ENCODE data around the gene A3GALT2. TPM values are rescaled to one million over a fixed set of nuclear protein-coding genes. Genes with fewer than 3 reads are reported as not detected.

Gene A3GALT2
- total and polyA plus RNA-seq, 4 donors: not detected

GRCh38 chr1:33269621-33270020, 51.3 kb downstream of the A3GALT2 start:
- Histone ChIP-seq H3K9ac (ENCODE audit: low read depth in 1 of 2, low read length in 2 of 2) (no peak overlapping the region), H3K4me1 (ENCODE audit: control insufficient read depth in 4 of 4, insufficient read depth in 4 of 4, low read length in 3 of 4) (peaks cover 0 to 4% (median 0%) of the 10 kb centered on the region in 4 donors), H3K36me3 (ENCODE audit: control insufficient read depth in 4 of 4, insufficient read depth in 3 of 4, low read depth in 1 of 4, low read length in 3 of 4) (peaks cover 0 to 3% (median 0%) of the 10 kb centered on the region in 4 donors), H3K27me3 (ENCODE audit: control insufficient read depth in 4 of 4, insufficient read depth in 4 of 4, low read length in 3 of 4) (no peaks in the 10 kb centered on the region), H3K9me3 (ENCODE audit: control insufficient read depth in 4 of 4, low read length in 3 of 4) (no peaks in the 10 kb centered on the region), H3K4me3 (ENCODE audit: low read depth in 1 of 3, low read length in 3 of 3) (no peak overlapping the region), H3K27ac (ENCODE audit: low read depth in 1 of 2, low read length in 2 of 2) (no peak overlapping the region)
- TF ChIP-seq TAF1 (conservative IDR thresholded peaks at IDR 0.05) (no peak), HNF4A (conservative IDR thresholded peaks at IDR 0.05) (no peak), JUND (IDR thresholded peaks at IDR 0.05) (no peak)
- DNase-seq (ENCODE audit: low spot score): no peak
- WGBS: 77% methylated on average over 5 of the region's 5 CpGs

GRCh38 chr1:33268927-33269610, 51.8 kb downstream of the A3GALT2 start:
- Histone ChIP-seq H3K27me3 (ENCODE audit: control insufficient read depth in 4 of 4, insufficient read depth in 4 of 4, low read length in 3 of 4) (no peaks in the 10 kb centered on the region), H3K4me3 (ENCODE audit: low read depth in 1 of 3, low read length in 3 of 3) (no peak overlapping the region), H3K27ac (ENCODE audit: low read depth in 1 of 2, low read length in 2 of 2) (no peak overlapping the region), H3K9ac (ENCODE audit: low read depth in 1 of 2, low read length in 2 of 2) (no peak overlapping the region), H3K36me3 (ENCODE audit: control insufficient read depth in 4 of 4, insufficient read depth in 3 of 4, low read depth in 1 of 4, low read length in 3 of 4) (peaks cover 0 to 3% (median 0%) of the 10 kb centered on the region in 4 donors), H3K4me1 (ENCODE audit: control insufficient read depth in 4 of 4, insufficient read depth in 4 of 4, low read length in 3 of 4) (peaks cover 0 to 4% (median under 1%) of the 10 kb centered on the region in 4 donors), H3K9me3 (ENCODE audit: control insufficient read depth in 4 of 4, low read length in 3 of 4) (no peaks in the 10 kb centered on the region)
- DNase-seq (ENCODE audit: low spot score): no peak
- no peak for TF ChIP-seq ATF3 (IDR thresholded peaks at IDR 0.05)
- TF ChIP-seq JUND (IDR thresholded peaks at IDR 0.05): no peak
- TF ChIP-seq RAD21 (IDR thresholded peaks at IDR 0.05): no peak
- no peak for TF ChIP-seq FOXA2 (IDR thresholded peaks at IDR 0.05)
- TF ChIP-seq NR2F2 (IDR thresholded peaks at IDR 0.05): no peak
- TF ChIP-seq EGR1 (IDR thresholded peaks at IDR 0.05; ENCODE audit: low read depth in 2 of 2): no peak
- TF ChIP-seq CTCF (IDR thresholded peaks at IDR 0.05; ENCODE audit: low read depth, low read length, missing input control): no peak
- no peak for TF ChIP-seq ZBTB33 (IDR thresholded peaks at IDR 0.05)
- 94% methylated on average over 5 of the region's 5 CpGs for WGBS

- no peak overlapping the region for H3K27ac ChIP-seq (ENCODE audit: low read depth in 1 of 2, low read length in 2 of 2)
- H3K9me3 ChIP-seq (ENCODE audit: control insufficient read depth in 4 of 4, low read length in 3 of 4): no peaks in the 10 kb centered on the region
- no peak overlapping the region for H3K4me3 ChIP-seq (ENCODE audit: low read depth in 1 of 3, low read length in 3 of 3)
- DNase-seq (ENCODE audit: low spot score): no peak
- H3K36me3 ChIP-seq (ENCODE audit: control insufficient read depth in 4 of 4, insufficient read depth in 3 of 4, low read depth in 1 of 4, low read length in 3 of 4): peaks cover 0 to 3% (median 0%) of the 10 kb centered on the region in 4 donors
- H3K4me1 ChIP-seq (ENCODE audit: control insufficient read depth in 4 of 4, insufficient read depth in 4 of 4, low read length in 3 of 4): peaks cover 0 to 4% (median 1%) of the 10 kb centered on the region in 4 donors
- 91% methylated on average over 2 of the region's 2 CpGs for WGBS
- no peak overlapping the region for H3K9ac ChIP-seq (ENCODE audit: low read depth in 1 of 2, low read length in 2 of 2)
- H3K27me3 ChIP-seq (ENCODE audit: control insufficient read depth in 4 of 4, insufficient read depth in 4 of 4, low read length in 3 of 4): no peaks in the 10 kb centered on the region
- TF ChIP-seq JUND (IDR thresholded peaks at IDR 0.05): no peak
- no peak for TF ChIP-seq CTCF (IDR thresholded peaks at IDR 0.05; ENCODE audit: low read depth, low read length, missing input control)
- TF ChIP-seq ZBTB33 (IDR thresholded peaks at IDR 0.05): no peak
- TF ChIP-seq GABPA (IDR thresholded peaks at IDR 0.05 in 1 of 2, conservative IDR thresholded peaks at IDR 0.05 in 1 of 2): no peak
- no peak for TF ChIP-seq FOXA2 (IDR thresholded peaks at IDR 0.05)
- no peak for TF ChIP-seq HNF4G (IDR thresholded peaks at IDR 0.05)
- no peak for TF ChIP-seq RXRA (IDR thresholded peaks at IDR 0.05)
- no peak for TF ChIP-seq ATF3 (IDR thresholded peaks at IDR 0.05)
- TF ChIP-seq FOXA1 (IDR thresholded peaks at IDR 0.05): no peak
- no peak for TF ChIP-seq RAD21 (IDR thresholded peaks at IDR 0.05)
- no peak for TF ChIP-seq EGR1 (IDR thresholded peaks at IDR 0.05; ENCODE audit: low read depth in 2 of 2)
- no peak for TF ChIP-seq YY1 (IDR thresholded peaks at IDR 0.05)
- TF ChIP-seq TAF1 (conservative IDR thresholded peaks at IDR 0.05): no peak
- no peak for TF ChIP-seq SP1 (IDR thresholded peaks at IDR 0.05)
- no peak for TF ChIP-seq NR2F2 (IDR thresholded peaks at IDR 0.05)
Observed at GRCh38 chr1:33268457-33268856, 52.4 kb downstream of the A3GALT2 start.
